ENCODE results near the gene ISM1.

Gene ISM1

DNA sequence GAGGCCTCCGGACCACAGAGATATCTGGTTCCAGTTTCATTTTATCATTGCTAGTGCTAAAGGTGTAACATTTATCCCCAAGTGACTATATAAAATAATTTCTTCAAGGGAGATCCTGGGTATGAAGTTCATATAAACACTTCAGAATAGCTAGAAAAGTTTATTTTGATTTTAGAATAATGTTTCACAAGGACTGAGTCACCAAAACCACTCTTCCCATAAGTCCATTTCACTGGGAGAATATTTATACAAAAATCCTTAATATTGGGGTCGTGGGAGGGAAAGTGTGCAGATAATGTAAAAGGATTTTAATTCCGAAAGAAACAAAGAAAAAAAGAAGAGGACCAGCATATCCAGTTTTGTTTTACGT, 128.1 kb downstream of the ISM1 start:
- H3K9ac ChIP-seq = no peak overlapping the region
- TF ChIP-seq, protein P1, sequence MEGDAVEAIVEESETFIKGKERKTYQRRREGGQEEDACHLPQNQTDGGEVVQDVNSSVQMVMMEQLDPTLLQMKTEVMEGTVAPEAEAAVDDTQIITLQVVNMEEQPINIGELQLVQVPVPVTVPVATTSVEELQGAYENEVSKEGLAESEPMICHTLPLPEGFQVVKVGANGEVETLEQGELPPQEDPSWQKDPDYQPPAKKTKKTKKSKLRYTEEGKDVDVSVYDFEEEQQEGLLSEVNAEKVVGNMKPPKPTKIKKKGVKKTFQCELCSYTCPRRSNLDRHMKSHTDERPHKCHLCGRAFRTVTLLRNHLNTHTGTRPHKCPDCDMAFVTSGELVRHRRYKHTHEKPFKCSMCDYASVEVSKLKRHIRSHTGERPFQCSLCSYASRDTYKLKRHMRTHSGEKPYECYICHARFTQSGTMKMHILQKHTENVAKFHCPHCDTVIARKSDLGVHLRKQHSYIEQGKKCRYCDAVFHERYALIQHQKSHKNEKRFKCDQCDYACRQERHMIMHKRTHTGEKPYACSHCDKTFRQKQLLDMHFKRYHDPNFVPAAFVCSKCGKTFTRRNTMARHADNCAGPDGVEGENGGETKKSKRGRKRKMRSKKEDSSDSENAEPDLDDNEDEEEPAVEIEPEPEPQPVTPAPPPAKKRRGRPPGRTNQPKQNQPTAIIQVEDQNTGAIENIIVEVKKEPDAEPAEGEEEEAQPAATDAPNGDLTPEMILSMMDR (IDR thresholded peaks at IDR 0.05) = no peak
- no peaks in the 10 kb centered on the region for H3K79me2 ChIP-seq
- no peaks in the 10 kb centered on the region for H3K4me1 ChIP-seq
- no peak overlapping the region for H3K27ac ChIP-seq
- no peak overlapping the region for H3K4me3 ChIP-seq (ENCODE audit: low read depth, low read length)
- H3K36me3 ChIP-seq (ENCODE audit: control insufficient read depth, insufficient read depth, low read length) = no peaks in the 10 kb centered on the region
- H3K27me3 ChIP-seq (ENCODE audit: control insufficient read depth, insufficient read depth, low read length) = no peaks in the 10 kb centered on the region
- no peaks in the 10 kb centered on the region for H3K9me3 ChIP-seq (ENCODE audit: control insufficient read depth, low read length)
- H2AFZ ChIP-seq = no peak overlapping the region
- H3K4me2 ChIP-seq (ENCODE audit: low read length) = no peak overlapping the region
